GM21723 (cell line): ENCODE data around the gene FOLR2.

Experiments
- ATAC-seq: cut with Tn5 transposase; IDR thresholded peaks from one replicate; pipeline ENCODE4 v1.9.1; 2021; ENCODE audit warnings: mild to moderate bottlenecking, moderate library complexity; ENCODE audit not compliant: unreplicated experiment

FOLR2 gene

DNA sequence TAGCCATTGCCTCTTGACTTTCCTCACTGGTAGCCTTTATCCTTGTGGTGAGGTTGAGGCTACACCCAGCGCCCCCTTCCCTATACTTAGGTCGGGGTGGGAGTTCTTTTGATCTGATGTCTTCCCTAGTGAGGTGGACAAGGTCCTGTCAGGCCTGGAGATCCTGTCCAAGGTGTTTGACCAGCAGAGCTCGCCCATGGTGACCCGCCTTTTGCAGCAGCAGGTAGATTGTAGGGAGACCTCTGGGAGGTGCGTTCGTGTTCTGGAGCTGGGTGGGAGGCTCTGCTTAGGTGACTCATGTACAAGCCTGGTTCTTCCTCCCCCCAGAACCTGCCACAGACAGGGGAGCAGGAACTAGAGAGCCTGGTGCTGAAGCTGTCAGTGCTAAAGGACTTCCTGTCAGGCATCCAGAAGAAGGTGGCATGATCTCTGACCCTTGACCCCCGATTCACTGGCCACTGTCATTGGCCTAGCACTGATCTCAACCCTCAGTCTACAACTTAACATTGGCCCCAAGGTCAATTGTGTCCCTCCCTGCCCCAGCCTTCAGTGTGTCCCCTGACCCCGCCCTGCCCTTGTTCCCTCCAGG, 12.8 kb downstream of the FOLR2 start:
- no peak for ATAC-seq

DNA sequence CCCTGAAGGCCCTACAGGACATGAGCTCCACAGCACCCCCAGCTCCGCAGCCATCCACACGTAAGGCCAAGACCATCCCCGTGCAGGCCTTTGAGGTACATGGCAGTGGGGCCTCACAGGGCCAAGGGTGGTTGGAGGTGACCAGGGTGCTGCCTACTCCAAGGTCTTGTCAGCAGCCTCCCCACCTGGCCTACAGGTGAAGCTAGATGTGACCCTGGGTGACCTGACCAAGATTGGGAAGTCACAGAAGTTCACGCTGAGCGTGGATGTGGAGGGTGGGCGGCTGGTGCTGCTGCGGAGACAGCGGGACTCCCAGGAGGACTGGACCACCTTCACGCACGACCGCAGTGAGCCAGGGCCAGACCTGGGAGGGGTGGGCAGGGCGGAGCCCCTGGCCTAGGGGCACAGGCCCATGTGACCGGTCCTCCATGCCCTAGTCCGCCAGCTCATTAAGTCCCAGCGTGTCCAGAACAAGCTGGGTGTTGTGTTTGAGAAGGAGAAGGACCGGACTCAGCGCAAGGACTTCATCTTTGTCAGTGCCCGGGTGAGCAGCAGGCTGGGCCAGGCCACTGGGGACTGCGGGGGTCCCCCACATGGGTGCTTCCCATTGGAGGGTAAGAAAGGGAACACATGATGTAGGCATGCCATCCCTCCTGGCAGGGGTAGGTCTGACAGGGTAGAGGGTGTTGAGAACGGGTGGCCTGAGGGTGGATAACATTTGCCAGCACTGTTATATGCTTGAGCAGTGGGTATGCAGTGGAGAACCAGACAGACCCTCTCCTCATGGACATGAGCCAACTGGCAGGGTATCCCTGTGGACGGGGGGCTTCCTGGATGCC, 13.6 kb downstream of the FOLR2 start:
- ATAC-seq: no peak

GRCh38 chr11:72230764-72231365, 14.3 kb downstream of the FOLR2 start:
- ATAC-seq: no peak

GRCh38 chr11:72231396-72232259, 15.0 kb downstream of the FOLR2 start:
- ATAC-seq: no peak

GRCh38 chr11:72232260-72233055, 15.9 kb downstream of the FOLR2 start:
- ATAC-seq: no peak

DNA sequence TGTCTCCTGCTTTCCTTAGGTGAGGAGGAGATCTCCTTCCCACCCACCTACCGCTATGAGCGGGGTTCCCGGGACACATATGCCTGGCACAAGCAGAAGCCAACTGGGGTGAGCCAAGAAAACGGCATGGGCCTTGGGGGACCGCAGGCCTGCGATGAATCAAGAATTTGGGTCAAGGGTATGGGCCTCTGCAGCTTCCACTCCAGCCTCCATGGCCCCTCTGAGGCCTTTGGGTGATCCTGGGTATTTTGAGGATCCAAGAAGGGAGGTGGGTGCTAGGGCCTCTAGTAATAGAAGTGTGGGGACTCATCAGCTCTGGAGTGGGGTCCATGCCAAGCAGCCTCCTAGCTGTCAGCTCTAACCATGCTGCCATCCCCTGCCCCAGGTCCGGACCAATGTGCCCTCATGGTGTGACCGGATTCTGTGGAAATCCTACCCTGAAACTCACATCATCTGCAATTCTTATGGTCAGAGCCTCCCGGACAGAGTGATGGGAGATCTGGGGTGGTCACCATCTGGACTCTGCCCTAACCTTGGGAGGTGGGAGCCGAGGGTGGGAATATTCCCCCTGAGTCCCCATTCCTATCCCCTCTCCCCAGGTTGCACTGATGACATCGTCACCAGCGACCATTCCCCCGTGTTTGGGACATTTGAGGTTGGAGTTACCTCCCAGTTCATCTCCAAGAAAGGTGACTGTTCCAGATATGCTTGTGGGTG, 16.6 kb downstream of the FOLR2 start:
- ATAC-seq: no peak

GRCh38 chr11:72233773-72234513, 17.3 kb downstream of the FOLR2 start:
- ATAC-seq: no peak

- ATAC-seq: no peak
These were observed 17.9 kb downstream of the FOLR2 start for GRCh38 chr11:72234514-72234830.

DNA sequence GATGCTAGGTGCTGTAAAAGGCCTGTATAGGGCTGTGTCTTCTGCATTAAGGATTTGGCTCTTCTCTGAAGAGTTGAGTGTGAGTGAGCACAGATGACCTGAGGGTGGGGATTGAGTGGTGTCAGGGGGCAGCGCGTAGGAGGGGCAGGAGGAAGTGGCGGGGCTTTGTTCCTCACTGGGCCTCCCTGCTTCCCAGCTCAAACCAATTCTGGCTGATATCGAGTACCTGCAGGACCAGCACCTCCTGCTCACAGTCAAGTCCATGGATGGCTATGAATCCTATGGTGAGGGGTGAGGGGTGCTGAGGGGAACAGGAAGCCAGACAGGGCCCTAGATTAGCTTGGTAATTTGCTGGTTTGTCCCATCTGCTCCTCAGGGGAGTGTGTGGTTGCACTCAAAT, 18.3 kb downstream of the FOLR2 start:
- ATAC-seq: no peak

DNA sequence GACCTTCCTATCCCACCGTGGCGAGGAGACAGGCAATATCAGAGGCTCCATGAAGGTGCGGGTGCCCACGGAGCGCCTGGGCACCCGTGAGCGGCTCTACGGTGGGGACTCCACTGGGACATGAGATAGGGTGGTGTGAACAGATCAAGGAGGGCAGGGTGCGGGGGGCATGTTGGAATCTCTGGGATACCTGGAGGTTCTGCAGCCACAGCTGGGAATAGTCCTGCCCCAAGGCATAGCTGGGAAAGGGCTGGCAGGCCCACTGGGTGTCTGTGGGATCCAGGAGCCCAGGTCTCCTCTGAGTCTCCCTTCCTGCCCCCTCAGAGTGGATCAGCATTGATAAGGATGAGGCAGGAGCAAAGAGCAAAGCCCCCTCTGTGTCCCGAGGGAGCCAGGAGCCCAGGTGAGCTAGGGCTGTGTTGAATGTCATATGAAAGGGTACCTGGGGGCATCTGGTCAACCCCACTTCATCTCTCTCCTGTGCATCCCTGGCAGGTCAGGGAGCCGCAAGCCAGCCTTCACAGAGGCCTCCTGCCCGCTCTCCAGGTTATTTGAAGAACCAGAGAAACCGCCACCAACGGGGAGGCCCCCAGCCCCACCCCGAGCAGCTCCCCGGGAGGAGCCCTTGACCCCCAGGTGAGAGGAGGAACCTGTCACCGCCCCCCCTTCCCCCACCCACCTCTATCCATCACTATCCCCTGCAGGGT, 18.9 kb downstream of the FOLR2 start:
- ATAC-seq: no peak

- ATAC-seq: no peak
These were observed 19.6 kb downstream of the FOLR2 start for GRCh38 chr11:72236083-72236697.

DNA sequence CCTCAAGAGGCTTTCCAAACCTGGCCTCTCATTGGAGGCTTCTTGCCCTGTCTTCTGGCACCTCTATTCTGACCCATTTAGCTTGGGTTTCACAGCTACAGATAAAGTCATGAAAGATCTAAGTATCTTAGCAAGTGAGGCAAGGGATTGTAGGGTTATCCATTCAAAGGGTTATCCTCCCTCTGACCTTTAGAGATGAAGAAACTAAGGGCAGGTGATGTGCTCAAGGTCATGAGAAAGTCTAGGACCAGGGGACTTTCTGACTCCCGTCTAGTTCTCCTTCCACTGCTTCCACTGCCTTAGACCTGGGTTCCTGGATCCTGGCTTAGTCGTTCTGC, 20.1 kb downstream of the FOLR2 start:
- no peak for ATAC-seq

DNA sequence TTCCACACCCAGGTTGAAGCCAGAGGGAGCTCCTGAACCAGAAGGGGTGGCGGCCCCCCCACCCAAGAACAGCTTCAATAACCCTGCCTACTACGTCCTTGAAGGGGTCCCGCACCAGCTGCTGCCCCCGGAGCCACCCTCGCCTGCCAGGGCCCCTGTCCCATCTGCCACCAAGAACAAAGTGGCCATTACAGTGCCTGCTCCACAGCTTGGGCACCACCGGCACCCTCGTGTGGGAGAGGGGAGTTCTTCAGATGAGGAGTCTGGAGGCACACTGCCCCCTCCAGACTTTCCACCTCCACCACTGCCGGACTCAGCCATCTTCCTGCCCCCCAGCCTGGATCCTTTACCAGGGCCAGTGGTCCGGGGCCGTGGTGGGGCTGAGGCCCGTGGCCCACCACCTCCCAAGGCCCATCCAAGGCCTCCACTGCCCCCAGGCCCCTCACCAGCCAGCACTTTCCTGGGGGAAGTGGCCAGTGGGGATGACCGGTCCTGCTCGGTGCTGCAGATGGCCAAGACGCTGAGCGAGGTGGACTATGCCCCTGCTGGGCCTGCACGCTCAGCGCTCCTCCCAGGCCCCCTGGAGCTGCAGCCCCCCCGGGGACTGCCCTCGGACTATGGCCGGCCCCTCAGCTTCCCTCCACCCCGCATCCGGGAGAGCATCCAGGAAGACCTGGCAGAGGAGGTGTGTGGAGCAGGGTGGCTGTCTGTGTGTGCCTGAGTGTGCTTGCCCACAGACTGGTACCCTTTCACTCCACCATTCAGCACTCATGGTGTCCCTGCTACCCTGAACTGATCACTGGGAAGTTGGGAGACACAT, 20.7 kb downstream of the FOLR2 start:
- ATAC-seq: no peak

GRCh38 chr11:72238040-72238450, 21.5 kb downstream of the FOLR2 start:
- no peak for ATAC-seq

DNA sequence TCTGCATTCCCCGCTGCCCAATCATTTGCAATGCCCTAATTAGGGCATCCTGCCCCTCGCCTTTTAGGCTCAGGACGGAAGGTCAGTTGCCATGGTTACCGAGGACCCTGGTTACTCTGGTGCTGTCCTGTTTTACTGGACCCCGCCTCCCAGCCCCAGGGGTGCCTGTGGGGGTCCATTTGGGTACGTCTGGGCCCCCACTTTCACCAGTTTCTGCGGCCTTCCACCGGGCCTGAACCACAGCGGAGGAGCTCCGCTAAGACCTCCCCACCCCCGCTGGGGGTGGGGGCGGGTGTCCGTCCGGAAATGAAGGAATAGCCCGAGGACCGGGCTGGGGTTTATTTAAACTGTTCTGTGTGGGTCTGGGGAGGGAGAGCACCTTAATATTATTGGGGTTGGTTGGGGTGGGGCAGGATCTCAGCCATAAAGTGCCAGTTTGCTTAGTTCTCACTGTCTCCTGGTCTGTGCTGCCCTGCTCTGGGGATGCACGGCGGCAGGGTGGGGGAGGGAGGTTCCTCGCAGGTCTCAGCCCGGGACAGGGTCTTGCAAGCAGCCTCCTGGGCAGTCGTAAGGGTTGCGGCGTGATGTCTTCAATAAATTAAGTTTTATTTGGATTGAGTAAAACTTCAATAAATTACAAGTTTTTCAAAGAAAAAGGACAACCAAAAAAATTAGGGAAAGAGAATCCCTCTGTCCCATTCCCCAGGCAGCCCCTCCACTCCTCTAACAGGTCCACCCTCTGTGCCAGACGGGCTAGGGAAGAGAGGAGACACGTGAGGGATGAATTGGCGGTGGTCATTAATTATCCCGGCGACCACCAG, 22.1 kb downstream of the FOLR2 start:
- no peak for ATAC-seq

DNA sequence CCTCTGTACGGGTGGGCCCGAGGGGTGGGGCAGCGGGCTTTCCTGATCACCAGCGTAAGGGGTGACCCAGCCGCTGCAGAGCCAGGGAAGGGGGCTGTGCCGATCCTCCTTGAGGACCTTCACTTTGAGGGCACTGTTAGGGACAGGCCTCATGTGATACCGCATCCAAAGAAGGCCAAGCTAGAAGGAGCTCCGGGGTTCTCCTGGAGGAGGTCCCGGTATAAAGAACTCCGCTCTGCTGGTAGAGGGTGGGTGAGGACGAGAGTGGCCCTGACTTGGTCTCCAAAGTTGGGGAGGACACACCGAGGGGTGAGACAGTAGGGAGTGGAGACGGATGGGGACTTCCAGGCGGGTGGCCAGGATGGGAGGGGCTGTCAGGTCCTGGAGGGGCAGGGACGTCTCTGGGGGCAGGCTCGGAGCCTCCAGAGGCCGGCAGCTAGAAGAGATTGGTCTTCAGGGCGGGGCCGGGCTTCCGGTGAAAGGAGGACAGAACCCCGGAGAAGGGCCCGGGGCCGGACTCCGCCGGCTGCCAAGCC, 22.8 kb downstream of the FOLR2 start:
- ATAC-seq: no peak
